22Rv1 (cell line): Measurements from ENCODE around the gene HDAC5.
"Not testable (repeated sequence)": the region's sequence is repeated elsewhere in the genome, so short reads cannot be mapped to it uniquely, and the experiment has no call there.

Experiments
- H3K27ac ChIP-seq: fragments of 450-650 bp; 2 replicates; pipeline ENCODE4 v1.5.1; 2017
- ZFX ChIP-seq: fragments of 450-650 bp; IDR thresholded peaks from 2 replicates; pipeline ENCODE4 v1.6.1; 2017; ENCODE audit warnings: antibody characterized with exemption, borderline replicate concordance
- TF ChIP-seq, protein P1 (sequence below): fragments of 450-650 bp; IDR thresholded peaks from 2 replicates; pipeline ENCODE4 v1.5.1; 2017; ENCODE audit warnings: mild to moderate bottlenecking

The HDAC5 gene

DNA sequence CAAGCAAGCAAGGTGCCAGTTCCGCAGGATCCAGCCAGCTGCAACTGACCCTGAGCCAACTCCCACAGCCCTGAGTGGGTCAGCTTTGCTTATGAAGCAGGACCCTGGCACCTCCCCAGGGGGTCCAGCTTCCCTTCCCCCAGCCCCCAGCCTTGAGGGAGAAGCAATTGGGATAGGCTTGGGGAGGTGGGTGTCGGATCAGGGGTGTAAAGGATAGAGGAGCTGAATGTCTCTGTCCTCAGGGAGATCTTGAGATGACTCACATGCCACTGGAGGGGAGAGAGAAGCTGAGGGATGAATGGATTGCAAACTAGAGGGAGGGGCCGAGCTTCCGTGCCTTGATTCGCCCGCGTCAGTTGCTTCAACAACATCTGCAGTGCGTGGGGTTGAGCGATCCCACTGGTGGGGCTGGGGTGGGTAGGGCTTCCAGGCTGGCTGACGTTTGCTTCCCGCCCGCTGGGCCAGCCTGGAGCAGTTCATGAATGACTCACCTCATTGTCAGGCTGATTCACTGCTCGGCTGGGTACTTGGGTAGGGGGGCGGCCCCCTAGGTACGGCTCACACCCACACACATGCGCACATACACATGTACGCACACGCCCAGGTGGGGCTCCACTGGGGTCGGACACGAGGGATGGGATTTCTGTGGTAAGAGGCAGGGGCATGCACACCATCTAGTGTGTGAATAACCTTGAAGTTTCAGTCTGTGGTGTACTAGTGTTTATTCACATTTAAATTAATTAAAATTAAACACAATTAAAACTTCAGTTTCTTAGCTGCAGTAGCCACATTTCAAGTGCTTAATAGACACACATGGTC, 14.7 kb upstream of the HDAC5 start:
- TF ChIP-seq, protein P1, sequence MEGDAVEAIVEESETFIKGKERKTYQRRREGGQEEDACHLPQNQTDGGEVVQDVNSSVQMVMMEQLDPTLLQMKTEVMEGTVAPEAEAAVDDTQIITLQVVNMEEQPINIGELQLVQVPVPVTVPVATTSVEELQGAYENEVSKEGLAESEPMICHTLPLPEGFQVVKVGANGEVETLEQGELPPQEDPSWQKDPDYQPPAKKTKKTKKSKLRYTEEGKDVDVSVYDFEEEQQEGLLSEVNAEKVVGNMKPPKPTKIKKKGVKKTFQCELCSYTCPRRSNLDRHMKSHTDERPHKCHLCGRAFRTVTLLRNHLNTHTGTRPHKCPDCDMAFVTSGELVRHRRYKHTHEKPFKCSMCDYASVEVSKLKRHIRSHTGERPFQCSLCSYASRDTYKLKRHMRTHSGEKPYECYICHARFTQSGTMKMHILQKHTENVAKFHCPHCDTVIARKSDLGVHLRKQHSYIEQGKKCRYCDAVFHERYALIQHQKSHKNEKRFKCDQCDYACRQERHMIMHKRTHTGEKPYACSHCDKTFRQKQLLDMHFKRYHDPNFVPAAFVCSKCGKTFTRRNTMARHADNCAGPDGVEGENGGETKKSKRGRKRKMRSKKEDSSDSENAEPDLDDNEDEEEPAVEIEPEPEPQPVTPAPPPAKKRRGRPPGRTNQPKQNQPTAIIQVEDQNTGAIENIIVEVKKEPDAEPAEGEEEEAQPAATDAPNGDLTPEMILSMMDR, result no peak
- TF ChIP-seq ZFX, result no peak
- H3K27ac ChIP-seq, result peak overlapping the region; percentile 89

DNA sequence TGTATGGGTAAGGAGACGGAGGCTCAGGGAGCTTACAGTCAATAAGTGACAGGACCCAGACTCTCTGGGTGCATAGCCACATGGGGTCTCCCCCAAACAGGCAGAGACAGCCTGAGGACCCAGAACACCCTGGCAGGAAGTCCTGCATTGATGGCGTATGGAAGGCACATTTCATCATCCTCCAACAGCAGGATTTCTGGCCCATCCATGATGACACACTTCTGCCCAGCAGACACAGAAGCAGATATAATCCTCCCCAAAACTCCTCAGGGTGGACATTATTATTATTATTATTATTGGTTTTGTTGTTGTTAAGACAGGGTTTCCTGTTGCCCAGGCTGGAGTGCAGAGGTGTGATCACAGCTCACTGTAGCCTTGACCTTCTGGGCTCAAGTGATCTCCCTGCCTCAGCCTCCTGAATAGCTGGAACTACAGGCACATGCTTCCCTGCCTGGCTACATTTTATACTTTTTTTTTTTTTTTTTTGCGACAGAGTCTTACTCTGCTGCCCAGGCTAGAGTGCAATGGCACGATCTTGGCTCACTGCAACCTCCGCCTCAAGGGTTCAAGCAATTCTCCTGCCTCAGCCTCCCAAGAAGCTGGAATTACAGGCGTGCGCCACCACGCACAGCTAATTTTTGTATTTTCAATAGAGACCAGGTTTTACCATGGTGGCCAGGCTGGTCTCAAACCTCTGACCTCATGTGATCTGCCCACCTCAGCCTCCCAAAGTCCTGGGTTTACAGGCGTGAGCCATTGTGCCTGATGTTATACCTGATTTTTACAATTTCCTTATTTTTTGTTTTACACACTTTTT, 11.5 kb upstream of the HDAC5 start:
- no peak overlapping the region for H3K27ac ChIP-seq
- TF ChIP-seq, protein P1, result no peak
- TF ChIP-seq ZFX, result no peak

GRCh38 chr17:44133918-44134476, 10.6 kb upstream of the HDAC5 start:
- 0 out of 2 replicates have a peak overlapping the region, but pooled peaks have one; percentile 1 for H3K27ac ChIP-seq
- TF ChIP-seq, protein P1, result no peak
- no peak for TF ChIP-seq ZFX

DNA sequence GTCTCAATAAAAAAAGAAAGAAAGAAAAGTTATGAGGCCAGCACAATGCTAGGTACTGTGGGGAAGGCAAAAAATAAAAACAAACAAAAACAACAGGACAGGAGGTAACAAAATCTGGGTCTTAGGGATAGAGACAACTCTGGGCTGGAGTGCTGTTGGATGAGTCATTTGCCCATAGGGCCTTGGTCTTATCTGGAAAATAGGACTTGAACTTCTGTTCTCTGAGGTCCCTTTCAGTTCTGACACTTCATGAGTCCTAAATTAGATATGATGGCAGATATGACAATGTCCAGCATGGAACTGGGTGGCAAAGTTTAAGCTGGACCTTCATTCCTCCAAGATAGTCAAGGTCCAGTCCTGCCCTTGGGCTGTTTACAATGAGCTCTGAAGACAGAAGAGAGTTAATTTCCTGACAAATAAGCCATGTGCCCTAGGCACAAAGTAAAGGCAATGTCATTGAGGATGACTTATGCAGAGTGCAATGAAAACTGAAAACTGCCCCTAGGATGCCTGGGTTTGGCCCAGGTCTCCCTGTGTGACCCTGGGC, 8.9 kb upstream of the HDAC5 start:
- TF ChIP-seq ZFX, result no peak
- TF ChIP-seq, protein P1, result no peak
- peak overlapping the region; percentile 23 for H3K27ac ChIP-seq

- H3K27ac ChIP-seq, result not testable (repeated sequence)
Measured at GRCh38 chr17:44131372-44131771, 7.9 kb upstream of the HDAC5 start.

- H3K27ac ChIP-seq, result no peak overlapping the region
- TF ChIP-seq, protein P1, result no peak
- no peak for TF ChIP-seq ZFX
Measured at GRCh38 chr17:44130693-44131349, 7.4 kb upstream of the HDAC5 start.

DNA sequence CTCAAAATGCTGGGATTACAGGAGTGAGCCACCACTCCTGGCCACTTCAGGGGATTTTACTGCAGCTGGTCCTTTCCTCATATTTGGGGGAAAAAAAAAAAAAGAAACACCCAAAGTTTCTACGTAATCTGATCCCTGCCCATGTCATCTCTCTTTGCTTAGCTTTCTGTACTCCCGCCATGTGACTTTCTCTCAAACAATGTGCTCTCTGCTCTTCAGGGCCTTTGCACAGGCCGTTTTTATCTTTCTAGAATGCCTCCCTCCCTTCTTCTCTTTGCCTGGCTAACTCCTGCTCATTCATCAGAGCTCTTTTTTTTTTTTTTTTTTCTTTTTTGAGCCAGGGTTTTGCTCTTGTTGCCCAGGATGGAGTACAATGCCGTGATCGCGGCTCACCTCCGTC, 4.9 kb upstream of the HDAC5 start:
- no peak for TF ChIP-seq ZFX
- TF ChIP-seq, protein P1, result no peak
- no peak overlapping the region for H3K27ac ChIP-seq
